ENCODE measurements around the gene GEMIN7. TPM values are rescaled to one million over a fixed set of nuclear protein-coding genes. Genes with fewer than 3 reads are reported as not detected.
A peak's percentile ranks its signal among the peaks of the same experiment; 100 is the strongest.

GEMIN7 gene
- total RNA-seq, 4 donors from 2014 or later, result 28.7 to 34.2 (median 29.6) TPM; not detected in 1

GRCh38 chr19:45038931-45039893 is 39.8 kb upstream of the GEMIN7 start, which contains the start of gene CLASRP:
TSS of gene CLASRP (plus strand) at chr19:45039045. CDS start at chr19:45040213, 1,168 bp downstream.
- peak; percentile 90 to 95 (median 94) for DNase-seq
- Histone ChIP-seq H3K27me3 (no peaks in the 10 kb centered on the region), H3K9me3 (no peaks in the 10 kb centered on the region), H3K4me1 (peaks cover 0 to 29% (median 19%) of the 10 kb centered on the region in 4 donors), H3K4me3 (peak within 1 kb of the TSS; percentile 82 to 95 (median 84)), H3K27ac (peak within 1 kb of the TSS; percentile 90 to 98 (median 96)), H3K36me3 (peaks cover 0 to 56% (median 0%) of the 10 kb centered on the region in 3 donors)
- no peak for TF ChIP-seq CTCF (IDR thresholded peaks at IDR 0.05)
- peak; percentile 89 to 90 for TF ChIP-seq POLR2A (IDR thresholded peaks at IDR 0.05)

GRCh38 chr19:45040059-45040771 is 38.8 kb upstream of the GEMIN7 start:
- H3K9me3 ChIP-seq, result no peaks in the 10 kb centered on the region
- H3K4me1 ChIP-seq, result peaks cover 0 to 39% (median 19%) of the 10 kb centered on the region in 4 donors
- peaks cover 0 to 56% (median 0%) of the 10 kb centered on the region in 3 donors for H3K36me3 ChIP-seq
- H3K27ac ChIP-seq, result peak overlapping the region in 1 of 4 donors; percentile 96
- TF ChIP-seq CTCF (IDR thresholded peaks at IDR 0.05) (no peak), POLR2A (IDR thresholded peaks at IDR 0.05) (no peak)
- DNase-seq, result no peak
- H3K27me3 ChIP-seq, result no peaks in the 10 kb centered on the region
- H3K4me3 ChIP-seq, result peak overlapping the region; percentile 82 to 95 (median 84)

GRCh38 chr19:45041125-45041524 is 37.9 kb upstream of the GEMIN7 start:
- H3K4me3 ChIP-seq, result no peak overlapping the region
- H3K27me3 ChIP-seq, result no peaks in the 10 kb centered on the region
- H3K36me3 ChIP-seq, result peaks cover 0 to 58% (median 0%) of the 10 kb centered on the region in 3 donors
- TF ChIP-seq POLR2A (IDR thresholded peaks at IDR 0.05), result no peak
- no peak for TF ChIP-seq CTCF (IDR thresholded peaks at IDR 0.05)
- peak overlapping the region in 1 of 4 donors; percentile 55 for H3K27ac ChIP-seq
- no peaks in the 10 kb centered on the region for H3K9me3 ChIP-seq
- H3K4me1 ChIP-seq, result peaks cover 0 to 48% (median 19%) of the 10 kb centered on the region in 4 donors
- DNase-seq, result no peak

GRCh38 chr19:45045671-45046353 is 33.2 kb upstream of the GEMIN7 start:
- H3K4me3 ChIP-seq, result no peak overlapping the region
- no peaks in the 10 kb centered on the region for H3K27me3 ChIP-seq
- H3K36me3 ChIP-seq, result peaks cover 0 to 57% (median 0%) of the 10 kb centered on the region in 3 donors
- H3K27ac ChIP-seq, result peak overlapping the region in 2 of 4 donors; percentile 28 to 50
- DNase-seq, result no peak
- no peaks in the 10 kb centered on the region for H3K9me3 ChIP-seq
- no peak for TF ChIP-seq CTCF (IDR thresholded peaks at IDR 0.05)
- TF ChIP-seq POLR2A (IDR thresholded peaks at IDR 0.05), result no peak
- peaks cover 0 to 47% (median 13%) of the 10 kb centered on the region in 4 donors for H3K4me1 ChIP-seq

- no peaks in the 10 kb centered on the region for H3K9me3 ChIP-seq
- TF ChIP-seq POLR2A (IDR thresholded peaks at IDR 0.05) (no peak), CTCF (IDR thresholded peaks at IDR 0.05) (no peak)
- no peak overlapping the region for H3K4me3 ChIP-seq
- no peak for DNase-seq
- H3K36me3 ChIP-seq, result peaks cover 0 to 52% (median 0%) of the 10 kb centered on the region in 3 donors
- peaks cover 0 to 44% (median 10%) of the 10 kb centered on the region in 4 donors for H3K4me1 ChIP-seq
- H3K27me3 ChIP-seq, result no peaks in the 10 kb centered on the region
- peak overlapping the region in 1 of 4 donors; percentile 69 for H3K27ac ChIP-seq
These were observed 32.7 kb upstream of the GEMIN7 start for GRCh38 chr19:45046355-45046754.
